Smooth muscle cell (in vitro differentiated cells): ENCODE data around the gene DISP2. TPM values are rescaled to one million over a fixed set of nuclear protein-coding genes. Genes with fewer than 3 reads are reported as not detected.

Experiments
- DNase-seq: peaks from one replicate; lab custom pipeline; 2025; ENCODE audit not compliant: unreplicated experiment; lab: John Stamatoyannopoulos, UW
- H2AFZ ChIP-seq: fragments of 200-600 bp; sonication (generic); 2 replicates; pipeline ENCODE4 v1.6.0; 2016; ENCODE audit warnings: antibody characterized with exemption, low read depth, mild to moderate bottlenecking
- H3F3A ChIP-seq: fragments of 200-600 bp; sonication (generic); 2 replicates; pipeline ENCODE4 v1.6.0; 2017; ENCODE audit warnings: antibody characterized with exemption, low read depth
- H3K27ac ChIP-seq: fragments of 200-600 bp; sonication (generic); 2 replicates; pipeline ENCODE4 v1.5.1; 2016; ENCODE audit warnings: low read depth, mild to moderate bottlenecking
- H3K27me3 ChIP-seq: fragments of 200-600 bp; sonication (generic); 2 replicates; pipeline ENCODE4 v1.6.1; 2016; ENCODE audit warnings: low read depth, mild to moderate bottlenecking
- H3K36me3 ChIP-seq: fragments of 200-600 bp; sonication (generic); 2 replicates; pipeline ENCODE4 v1.5.1; 2016; ENCODE audit warnings: low read depth
- H3K4me1 ChIP-seq: fragments of 200-600 bp; sonication (generic); 2 replicates; pipeline ENCODE4 v1.5.1; 2016; ENCODE audit warnings: low read depth
- H3K4me2 ChIP-seq: fragments of 200-600 bp; sonication (generic); 2 replicates; pipeline ENCODE4 v1.6.0; 2016; ENCODE audit warnings: mild to moderate bottlenecking
- H3K4me3 ChIP-seq: fragments of 200-600 bp; sonication (generic); 2 replicates; pipeline ENCODE4 v1.5.1; 2016; ENCODE audit warnings: mild to moderate bottlenecking
- H3K79me2 ChIP-seq: fragments of 200-600 bp; sonication (generic); 2 replicates; pipeline ENCODE4 v1.6.0; 2016; ENCODE audit warnings: low read depth, mild to moderate bottlenecking
- H3K9ac ChIP-seq: fragments of 200-600 bp; sonication (generic); 2 replicates; pipeline ENCODE4 v1.6.0; 2016; ENCODE audit warnings: low read depth
- H3K9me3 ChIP-seq: fragments of 200-600 bp; sonication (generic); replicated peaks from 2 replicates; pipeline ENCODE4 v1.5.1; 2016; ENCODE audit warnings: low read depth
- H4K20me1 ChIP-seq: fragments of 200-600 bp; sonication (generic); 2 replicates; pipeline ENCODE4 v1.6.0; 2016; ENCODE audit warnings: low read depth
- CTCF ChIP-seq: fragments of 200-600 bp; sonication (generic); IDR thresholded peaks from 2 replicates; pipeline ENCODE4 v1.5.1; 2017; ENCODE audit warnings: borderline replicate concordance, mild to moderate bottlenecking, antibody characterized with exemption; ENCODE audit not compliant: insufficient read depth, poor library complexity, severe bottlenecking
- WGBS: methylation state at CpG from one replicate; pipeline ENCODE4 v1.1.7; 2016; ENCODE audit warnings: low lambda C conversion rate; 5-methylcytosine and 5-hydroxymethylcytosine counted together
- polyA plus RNA-seq: library from polyadenylated mRNA; unstranded; fragments of >200 nt; fragmentation: Nextera tagmentation; extraction: Ambion mirVana; gene quantifications from 2 replicates; pipeline ENCODE4 v1.2.1, GENCODE V29; 2016
- total RNA-seq: library from RNA; depleted of rRNA; stranded (reverse); fragments of >200 nt; gene quantifications from 2 replicates; pipeline ENCODE4 v1.2.3, GENCODE V29; 2014

DISP2 gene
- total and polyA plus RNA-seq, 2 experiments from 2014 or later: 0.46 to 0.58 TPM

DNA sequence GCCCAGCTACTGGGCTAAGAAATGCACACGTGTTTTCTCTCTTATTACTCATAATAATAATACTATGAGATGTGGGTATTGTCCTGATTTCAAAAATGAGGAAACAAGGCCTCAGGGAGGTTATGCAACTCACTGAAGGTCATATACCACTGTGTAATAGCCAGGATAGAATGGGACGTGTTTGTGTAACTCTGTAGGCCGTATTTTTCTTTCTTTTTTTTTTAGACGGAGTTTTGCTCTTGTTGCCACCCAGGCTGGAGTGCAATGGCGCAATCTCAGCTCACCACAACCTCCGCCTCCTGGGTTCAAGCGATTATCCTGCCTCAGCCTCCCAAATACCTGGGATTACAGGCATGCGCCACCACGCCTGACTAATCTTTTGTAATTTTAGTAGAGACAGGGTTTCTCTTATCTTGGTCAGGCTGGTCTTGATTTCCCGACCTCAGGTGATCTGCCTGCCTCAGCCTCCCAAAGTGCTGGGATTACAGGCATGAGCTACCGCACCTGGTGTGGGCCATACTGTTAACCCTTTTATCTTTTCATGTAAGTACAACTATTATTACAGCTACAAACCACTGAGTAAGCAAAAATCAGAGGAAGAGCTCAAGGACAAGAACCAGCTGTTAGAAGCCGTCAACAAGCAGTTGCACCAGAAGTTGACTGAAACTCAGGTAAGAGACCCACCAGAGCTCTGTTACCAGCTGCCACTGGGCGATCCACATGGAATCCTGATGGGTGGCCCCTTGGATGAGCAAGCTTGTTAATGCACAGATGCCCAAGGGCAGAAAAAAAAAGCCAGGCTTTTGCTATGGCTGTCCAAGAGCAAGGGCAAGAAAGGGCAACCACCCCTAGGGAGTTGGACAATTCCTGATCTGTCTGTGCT is 31.2 kb downstream of the DISP2 start:
- H3K4me3 ChIP-seq: no peak overlapping the region
- no peaks in the 10 kb centered on the region for H3K27me3 ChIP-seq
- DNase-seq: no peak
- TF ChIP-seq CTCF: no peak
- H4K20me1 ChIP-seq: no peaks in the 10 kb centered on the region
- 88% methylated on average over 13 of the region's 13 CpGs for WGBS
- no peaks in the 10 kb centered on the region for H3K4me1 ChIP-seq
- H3K9me3 ChIP-seq: no peaks in the 10 kb centered on the region
- H3F3A ChIP-seq: no peaks in the 10 kb centered on the region
- H3K79me2 ChIP-seq: peaks cover 10% of the 10 kb centered on the region
- H3K36me3 ChIP-seq: peaks cover 9% of the 10 kb centered on the region
- H3K27ac ChIP-seq: no peak overlapping the region
- no peak overlapping the region for H3K9ac ChIP-seq
- H3K4me2 ChIP-seq: no peak overlapping the region
- H2AFZ ChIP-seq: no peak overlapping the region

GRCh38 chr15:40389824-40390595 is 32.0 kb downstream of the DISP2 start:
- Histone ChIP-seq H3K36me3 (peaks cover 9% of the 10 kb centered on the region), H3K27me3 (no peaks in the 10 kb centered on the region), H3K4me2 (no peak overlapping the region), H3K9me3 (no peaks in the 10 kb centered on the region), H3K4me1 (no peaks in the 10 kb centered on the region), H3F3A (no peaks in the 10 kb centered on the region), H3K79me2 (peaks cover 2% of the 10 kb centered on the region), H2AFZ (no peak overlapping the region), H3K4me3 (no peak overlapping the region), H3K9ac (no peak overlapping the region), H4K20me1 (no peaks in the 10 kb centered on the region), H3K27ac (no peak overlapping the region)
- WGBS: 100% methylated on average over 2 of the region's 2 CpGs
- no peak for TF ChIP-seq CTCF
- no peak for DNase-seq

DNA sequence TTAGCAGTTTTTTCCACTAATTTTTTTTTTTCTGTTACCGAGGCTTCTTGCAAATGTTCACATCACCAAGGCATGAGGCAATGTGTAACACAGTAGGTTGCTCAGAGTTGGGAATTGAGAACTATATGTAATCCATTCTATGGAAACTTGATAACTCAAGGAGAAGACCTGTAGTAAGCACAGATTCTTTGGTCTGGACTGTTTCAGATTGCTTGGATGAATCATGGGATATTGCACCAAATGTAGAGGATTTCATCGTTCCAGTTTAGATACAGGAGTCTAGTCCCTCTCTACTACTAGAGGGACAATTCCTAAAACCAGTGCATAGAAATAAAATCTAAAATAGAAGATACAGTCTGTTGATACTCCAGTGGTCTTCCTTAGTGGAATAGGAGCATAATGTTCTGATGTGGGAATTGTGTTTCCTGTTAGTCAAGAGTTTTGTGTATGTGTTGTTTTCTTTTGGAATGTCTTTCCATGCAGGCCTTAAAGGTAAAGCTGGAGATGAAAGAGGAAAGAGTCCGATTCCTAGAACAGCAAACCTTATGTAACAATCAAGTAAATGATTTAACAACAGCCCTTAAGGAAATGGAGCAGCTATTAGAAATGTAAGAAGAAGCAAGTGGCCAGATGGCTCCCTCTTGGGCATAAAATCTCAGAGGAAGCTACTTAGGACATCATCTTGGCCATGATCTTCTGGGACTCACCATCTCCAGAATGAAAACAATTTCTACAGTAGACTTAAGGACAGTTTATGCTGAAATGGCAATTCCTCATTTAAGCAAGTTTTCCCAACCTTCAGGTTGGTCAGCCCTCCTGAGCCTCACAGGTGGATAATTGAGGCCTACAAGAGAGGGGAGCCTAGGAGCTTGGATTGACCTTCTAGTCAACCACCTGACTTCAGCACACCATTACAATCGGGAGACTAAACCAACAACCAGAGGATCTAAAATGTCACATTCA is 35.2 kb downstream of the DISP2 start:
- no peaks in the 10 kb centered on the region for H3K79me2 ChIP-seq
- H3K9me3 ChIP-seq: no peaks in the 10 kb centered on the region
- no peaks in the 10 kb centered on the region for H3K4me1 ChIP-seq
- H2AFZ ChIP-seq: no peak overlapping the region
- H3K9ac ChIP-seq: no peak overlapping the region
- H3K4me3 ChIP-seq: no peak overlapping the region
- H3K27me3 ChIP-seq: no peaks in the 10 kb centered on the region
- no peaks in the 10 kb centered on the region for H3F3A ChIP-seq
- WGBS: 97% methylated on average over 4 of the region's 4 CpGs
- H3K36me3 ChIP-seq: peaks cover 2% of the 10 kb centered on the region
- H3K27ac ChIP-seq: no peak overlapping the region
- H4K20me1 ChIP-seq: no peaks in the 10 kb centered on the region
- TF ChIP-seq CTCF: no peak
- no peak overlapping the region for H3K4me2 ChIP-seq
- no peak for DNase-seq
